Measurements from ENCODE around the gene C7orf57. TPM values are rescaled to one million over a fixed set of nuclear protein-coding genes. Genes with fewer than 3 reads are reported as not detected.

Gene C7orf57
- total and polyA plus RNA-seq, 10 of the 15 experiments (the other 5 are each of a cell fraction or from before 2014, with no cell fraction given): 0.04 to 0.21 (median 0.10) TPM; not detected in 5

DNA sequence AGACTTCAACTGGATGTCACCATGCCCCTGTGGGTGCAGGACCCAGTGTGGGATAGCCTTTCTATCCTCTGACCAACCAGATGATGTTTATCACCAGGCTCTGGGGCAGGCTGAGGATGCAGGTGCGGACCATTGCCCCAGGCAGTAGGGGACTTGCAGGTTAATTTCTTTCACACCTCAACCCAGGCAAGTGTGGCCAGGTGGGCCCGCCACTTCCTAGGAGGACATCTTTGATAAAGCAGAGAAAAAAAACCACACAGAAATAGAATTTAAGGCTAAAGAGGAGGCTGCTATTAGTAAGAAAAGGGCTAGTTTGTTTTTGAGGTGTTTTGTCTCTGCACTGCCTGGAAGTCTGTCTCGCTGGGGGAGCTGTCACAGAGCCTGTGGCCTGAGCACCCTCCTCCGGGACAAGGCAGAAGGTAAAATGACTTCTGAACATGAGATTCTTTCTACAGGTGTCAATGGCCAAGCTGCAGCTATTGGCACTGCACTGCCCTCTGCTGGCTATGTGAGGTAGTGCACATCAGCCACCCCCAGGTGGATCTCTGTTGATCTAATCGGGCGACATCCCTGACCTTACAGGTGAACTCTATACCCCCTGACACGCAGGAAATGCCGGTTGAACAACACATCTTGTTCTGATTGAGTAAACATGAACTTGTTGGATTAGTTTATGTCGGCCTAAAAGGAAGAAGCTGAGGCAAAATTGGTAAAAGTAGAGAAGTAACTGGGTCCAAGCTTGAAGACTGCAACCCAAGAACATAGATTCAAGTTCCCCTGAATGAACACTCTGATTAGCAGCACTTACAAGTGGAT, 74.7 kb downstream of the C7orf57 start (continued):
- no peak for TF ChIP-seq REST (IDR thresholded peaks at IDR 0.05; ENCODE audit: low read depth, low read length)
- TF ChIP-seq, protein P1, sequence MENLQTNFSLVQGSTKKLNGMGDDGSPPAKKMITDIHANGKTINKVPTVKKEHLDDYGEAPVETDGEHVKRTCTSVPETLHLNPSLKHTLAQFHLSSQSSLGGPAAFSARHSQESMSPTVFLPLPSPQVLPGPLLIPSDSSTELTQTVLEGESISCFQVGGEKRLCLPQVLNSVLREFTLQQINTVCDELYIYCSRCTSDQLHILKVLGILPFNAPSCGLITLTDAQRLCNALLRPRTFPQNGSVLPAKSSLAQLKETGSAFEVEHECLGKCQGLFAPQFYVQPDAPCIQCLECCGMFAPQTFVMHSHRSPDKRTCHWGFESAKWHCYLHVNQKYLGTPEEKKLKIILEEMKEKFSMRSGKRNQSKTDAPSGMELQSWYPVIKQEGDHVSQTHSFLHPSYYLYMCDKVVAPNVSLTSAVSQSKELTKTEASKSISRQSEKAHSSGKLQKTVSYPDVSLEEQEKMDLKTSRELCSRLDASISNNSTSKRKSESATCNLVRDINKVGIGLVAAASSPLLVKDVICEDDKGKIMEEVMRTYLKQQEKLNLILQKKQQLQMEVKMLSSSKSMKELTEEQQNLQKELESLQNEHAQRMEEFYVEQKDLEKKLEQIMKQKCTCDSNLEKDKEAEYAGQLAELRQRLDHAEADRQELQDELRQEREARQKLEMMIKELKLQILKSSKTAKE (IDR thresholded peaks at IDR 0.05; ENCODE audit: low read depth, poor library complexity, severe bottlenecking): no peak
- no peak for TF ChIP-seq SPI1 (IDR thresholded peaks at IDR 0.05; ENCODE audit: borderline replicate concordance, insufficient read depth, low read depth, low read length)
- no peak for TF ChIP-seq ZSCAN29 (IDR thresholded peaks at IDR 0.05)
- no peak for TF ChIP-seq EGR1 (IDR thresholded peaks at IDR 0.05; ENCODE audit: borderline replicate concordance in 1 of 2, low read depth in 2 of 2, low read length in 2 of 2)
- TF ChIP-seq LARP7 (IDR thresholded peaks at IDR 0.05): no peak
- no peak for TF ChIP-seq EP300 (IDR thresholded peaks at IDR 0.05; ENCODE audit: borderline replicate concordance in 1 of 2, control insufficient read depth in 1 of 2, low read depth in 2 of 2, low read length in 2 of 2)
- peak; percentile 30; the same call in 1 of the 2 replicates for TF ChIP-seq CREM (IDR thresholded peaks at IDR 0.05; ENCODE audit: low read depth)
- no peak for TF ChIP-seq POLR2A (IDR thresholded peaks at IDR 0.05; ENCODE audit: low read depth, low read length)
- 0 out of 2 replicates have a peak, but pooled peaks have one; percentile 17 for TF ChIP-seq FOXM1 (IDR thresholded peaks at IDR 0.05; ENCODE audit: low read depth, low read length)
- TF ChIP-seq MTA2 (IDR thresholded peaks at IDR 0.05; ENCODE audit: low read depth): no peak
- no peak for TF ChIP-seq TAF1 (IDR thresholded peaks at IDR 0.05; ENCODE audit: borderline replicate concordance, low read depth, low read length)
- no peak for TF ChIP-seq MAX (IDR thresholded peaks at IDR 0.05; ENCODE audit: low read depth, low read length)
- no peak for TF ChIP-seq KDM1A (IDR thresholded peaks at IDR 0.05; ENCODE audit: borderline replicate concordance)
- 0 out of 2 replicates have a peak, but pooled peaks have one; percentile 27 for TF ChIP-seq MEF2A (IDR thresholded peaks at IDR 0.05; ENCODE audit: insufficient read depth, low read depth, low read length)
- no peak for TF ChIP-seq FOXK2 (IDR thresholded peaks at IDR 0.05)
- TF ChIP-seq, protein P2, sequence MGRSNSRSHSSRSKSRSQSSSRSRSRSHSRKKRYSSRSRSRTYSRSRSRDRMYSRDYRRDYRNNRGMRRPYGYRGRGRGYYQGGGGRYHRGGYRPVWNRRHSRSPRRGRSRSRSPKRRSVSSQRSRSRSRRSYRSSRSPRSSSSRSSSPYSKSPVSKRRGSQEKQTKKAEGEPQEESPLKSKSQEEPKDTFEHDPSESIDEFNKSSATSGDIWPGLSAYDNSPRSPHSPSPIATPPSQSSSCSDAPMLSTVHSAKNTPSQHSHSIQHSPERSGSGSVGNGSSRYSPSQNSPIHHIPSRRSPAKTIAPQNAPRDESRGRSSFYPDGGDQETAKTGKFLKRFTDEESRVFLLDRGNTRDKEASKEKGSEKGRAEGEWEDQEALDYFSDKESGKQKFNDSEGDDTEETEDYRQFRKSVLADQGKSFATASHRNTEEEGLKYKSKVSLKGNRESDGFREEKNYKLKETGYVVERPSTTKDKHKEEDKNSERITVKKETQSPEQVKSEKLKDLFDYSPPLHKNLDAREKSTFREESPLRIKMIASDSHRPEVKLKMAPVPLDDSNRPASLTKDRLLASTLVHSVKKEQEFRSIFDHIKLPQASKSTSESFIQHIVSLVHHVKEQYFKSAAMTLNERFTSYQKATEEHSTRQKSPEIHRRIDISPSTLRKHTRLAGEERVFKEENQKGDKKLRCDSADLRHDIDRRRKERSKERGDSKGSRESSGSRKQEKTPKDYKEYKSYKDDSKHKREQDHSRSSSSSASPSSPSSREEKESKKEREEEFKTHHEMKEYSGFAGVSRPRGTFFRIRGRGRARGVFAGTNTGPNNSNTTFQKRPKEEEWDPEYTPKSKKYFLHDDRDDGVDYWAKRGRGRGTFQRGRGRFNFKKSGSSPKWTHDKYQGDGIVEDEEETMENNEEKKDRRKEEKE (IDR thresholded peaks at IDR 0.05): no peak
- no peak for TF ChIP-seq CHD1 (IDR thresholded peaks at IDR 0.05; ENCODE audit: low read depth, low read length)
- no peak for TF ChIP-seq ETV6 (conservative IDR thresholded peaks at IDR 0.05 in 1 of 2, IDR thresholded peaks at IDR 0.05 in 1 of 2; ENCODE audit: borderline replicate concordance in 1 of 2, low read depth in 1 of 2)
- no peak for TF ChIP-seq SP1 (IDR thresholded peaks at IDR 0.05; ENCODE audit: low read depth, low read length)
- no peak for TF ChIP-seq ATF7 (IDR thresholded peaks at IDR 0.05; ENCODE audit: low read depth)
